Small intestine (tissue), 7 donors: Measurements from ENCODE around the gene SEC61B. TPM values are rescaled to one million over a fixed set of nuclear protein-coding genes. Genes with fewer than 3 reads are reported as not detected.
"Not testable (repeated sequence)": the region's sequence is repeated elsewhere in the genome, so short reads cannot be mapped to it uniquely, and the experiment has no call there.

Source experiments
- DNase-seq, 2 donors: peaks; one replicate each; pipeline versions ENCODE4 v3.0.0 to v3.0.0-alpha.2; 2013
- FAIRE-seq: peaks from 2 replicates; lab custom pipeline; 2012; peaks lifted over from hg19 to GRCh38; lab: Jason Lieb, UNC
- H3K27ac ChIP-seq, 3 donors: one replicate each; pipeline ENCODE4 v1.5.1; 2013; ENCODE audit warnings: low read length in 2 of 3, mild to moderate bottlenecking in 2 of 3, control low read depth in 1 of 3, inconsistent platforms in 1 of 3, low read depth in 1 of 3, moderate library complexity in 1 of 3
- H3K27me3 ChIP-seq, 3 donors: one replicate each; pipeline ENCODE4 v1.6.1; 2013; ENCODE audit warnings: low read length in 3 of 3, inconsistent platforms in 1 of 3; ENCODE audit not compliant: control insufficient read depth in 3 of 3, insufficient read depth in 3 of 3
- H3K36me3 ChIP-seq, 3 donors: one replicate each; pipeline ENCODE4 v1.6.1; 2013; ENCODE audit warnings: low read length in 3 of 3, inconsistent platforms in 1 of 3, low read depth in 1 of 3, mild to moderate bottlenecking in 1 of 3, moderate library complexity in 1 of 3; ENCODE audit not compliant: control insufficient read depth in 3 of 3, insufficient read depth in 2 of 3
- H3K4me1 ChIP-seq, 3 donors: one replicate each; pipeline ENCODE4 v1.6.1; 2013; ENCODE audit warnings: low read length in 2 of 3, inconsistent platforms in 1 of 3, low read depth in 1 of 3, mild to moderate bottlenecking in 1 of 3, moderate library complexity in 1 of 3; ENCODE audit not compliant: control insufficient read depth in 3 of 3, insufficient read depth in 2 of 3
- H3K4me3 ChIP-seq, 3 donors: one replicate each; pipeline ENCODE4 v1.5.1; 2013; ENCODE audit warnings: low read length in 3 of 3, control low read depth in 1 of 3, inconsistent platforms in 1 of 3, low read depth in 1 of 3, mild to moderate bottlenecking in 1 of 3, moderate library complexity in 1 of 3
- H3K9me3 ChIP-seq, 2 donors: one replicate each; pipeline ENCODE4 v1.6.1; 2013; ENCODE audit warnings: low read depth in 1 of 2, low read length in 1 of 2; ENCODE audit not compliant: control insufficient read depth in 2 of 2, insufficient read depth in 1 of 2
- WGBS, 3 donors: extraction: QIAGEN DNeasy Blood & Tissue Kit; methylation state at CpG; one replicate each; pipeline ENCODE4 v1.1.7; 2013; 5-methylcytosine and 5-hydroxymethylcytosine counted together
- polyA plus RNA-seq, 4 donors: library from polyadenylated mRNA; stranded (reverse) in 3 of 4; unstranded in 1 of 4; fragments of 200-250 nt in 3 of 4; fragments of 120-200 nt in 1 of 4; gene quantifications; one replicate each; pipeline versions ENCODE4 v1.2.1 to v1.2.3, GENCODE V29; 2013
- donor health status: healthy with polysubstance abuse.
- donor health status: control.
- donor health status: control.
- donor health status: Bipolar disorder and iron deficiency.
- donor health status: healthy.

SEC61B gene
- polyA plus RNA-seq, 4 donors = 191 to 382 (median 281) TPM

DNA sequence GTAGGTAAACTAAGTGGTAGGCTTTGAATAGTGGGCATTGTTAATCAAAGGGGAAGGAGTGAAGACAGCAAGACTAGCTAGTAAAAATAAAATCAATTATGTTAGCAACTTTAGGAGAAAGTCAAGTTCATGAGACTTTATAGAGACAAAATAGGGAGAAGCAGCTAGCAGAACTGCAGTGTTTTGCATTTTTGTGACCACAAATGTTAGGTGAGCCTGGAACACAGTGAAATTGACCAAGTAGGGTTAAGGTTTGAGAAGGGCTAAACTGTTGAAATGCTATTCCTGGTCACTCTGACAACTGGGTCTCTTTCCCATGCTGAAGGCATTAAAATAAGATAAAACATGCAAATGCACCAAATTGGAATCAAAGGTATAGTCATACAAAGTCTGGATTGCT, 13.0 kb downstream of the SEC61B start:
- Histone ChIP-seq H3K9me3 (no peaks in the 10 kb centered on the region), H3K27me3 (no peaks in the 10 kb centered on the region), H3K27ac (no peak overlapping the region), H3K4me1 (no peaks in the 10 kb centered on the region), H3K4me3 (no peak overlapping the region), H3K36me3 (peaks cover 4 to 11% (median 6%) of the 10 kb centered on the region in 3 donors)
- no peak for DNase-seq
- no peak for FAIRE-seq

GRCh38 chr9:99235926-99236634, 14.0 kb downstream of the SEC61B start:
- peaks cover 3 to 13% (median 6%) of the 10 kb centered on the region in 3 donors for H3K36me3 ChIP-seq
- DNase-seq (no peak), FAIRE-seq (no peak)
- WGBS, 3 donors = 67 to 93% (median 69%) methylated on average over 7 of the region's 7 CpGs
- no peaks in the 10 kb centered on the region for H3K9me3 ChIP-seq
- no peak overlapping the region for H3K4me3 ChIP-seq
- no peaks in the 10 kb centered on the region for H3K27me3 ChIP-seq
- peak overlapping the region in 1 of 3 donors; percentile 65 for H3K27ac ChIP-seq
- no peaks in the 10 kb centered on the region for H3K4me1 ChIP-seq

- no peaks in the 10 kb centered on the region for H3K27me3 ChIP-seq
- H3K36me3 ChIP-seq = peaks cover 0 to 15% (median 2%) of the 10 kb centered on the region in 3 donors
- H3K4me3 ChIP-seq = no peak overlapping the region
- no peak for DNase-seq
- H3K4me1 ChIP-seq = no peaks in the 10 kb centered on the region
- H3K27ac ChIP-seq = no peak overlapping the region
- FAIRE-seq = no peak
- no peaks in the 10 kb centered on the region for H3K9me3 ChIP-seq
These were observed 15.3 kb downstream of the SEC61B start for GRCh38 chr9:99237356-99237755.

DNA sequence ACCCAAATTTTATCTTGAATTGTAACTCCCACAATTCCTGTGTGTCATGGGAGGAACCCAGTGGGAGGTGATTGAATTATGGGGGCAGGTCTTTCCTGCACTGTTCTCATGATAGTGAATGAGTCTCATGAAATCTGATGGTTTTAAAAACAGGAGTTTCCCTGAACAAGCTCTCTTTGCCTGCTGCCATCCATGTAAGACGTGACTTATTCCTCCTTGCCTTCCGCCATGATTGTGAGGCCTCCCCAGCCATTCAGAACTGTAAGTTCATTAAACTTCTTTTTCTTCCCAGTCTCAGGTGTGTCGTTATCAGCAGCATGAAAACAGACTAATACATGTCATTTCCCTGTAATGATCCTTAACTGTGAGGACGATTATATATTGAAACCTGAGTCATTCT, 15.8 kb downstream of the SEC61B start:
- not testable (repeated sequence) for H3K4me1 ChIP-seq, H3K27ac ChIP-seq, H3K4me3 ChIP-seq, H3K27me3 ChIP-seq, H3K9me3 ChIP-seq, FAIRE-seq, DNase-seq
- peaks cover 0 to 15% (median 1%) of the 10 kb centered on the region in 3 donors for H3K36me3 ChIP-seq
- 90 to 95% (median 92%) methylated on average over 4 of the region's 4 CpGs for WGBS, 3 donors

GRCh38 chr9:99238331-99238730, 16.2 kb downstream of the SEC61B start:
- DNase-seq (no peak), FAIRE-seq (no peak)
- H3K4me1 ChIP-seq = no peaks in the 10 kb centered on the region
- H3K36me3 ChIP-seq = peaks cover 0 to 12% (median 2%) of the 10 kb centered on the region in 3 donors
- H3K27me3 ChIP-seq = no peaks in the 10 kb centered on the region
- H3K27ac ChIP-seq = no peak overlapping the region
- no peaks in the 10 kb centered on the region for H3K9me3 ChIP-seq
- no peak overlapping the region for H3K4me3 ChIP-seq

GRCh38 chr9:99239341-99240060, 17.4 kb downstream of the SEC61B start:
- Histone ChIP-seq H3K36me3 (peaks cover 0 to 12% (median 2%) of the 10 kb centered on the region in 3 donors), H3K4me1 (no peaks in the 10 kb centered on the region), H3K27ac (no peak overlapping the region), H3K9me3 (no peaks in the 10 kb centered on the region), H3K4me3 (no peak overlapping the region), H3K27me3 (no peaks in the 10 kb centered on the region)
- FAIRE-seq (no peak), DNase-seq (no peak)
- WGBS, 3 donors = 74 to 80% (median 74%) methylated on average over 6 of the region's 6 CpGs

DNA sequence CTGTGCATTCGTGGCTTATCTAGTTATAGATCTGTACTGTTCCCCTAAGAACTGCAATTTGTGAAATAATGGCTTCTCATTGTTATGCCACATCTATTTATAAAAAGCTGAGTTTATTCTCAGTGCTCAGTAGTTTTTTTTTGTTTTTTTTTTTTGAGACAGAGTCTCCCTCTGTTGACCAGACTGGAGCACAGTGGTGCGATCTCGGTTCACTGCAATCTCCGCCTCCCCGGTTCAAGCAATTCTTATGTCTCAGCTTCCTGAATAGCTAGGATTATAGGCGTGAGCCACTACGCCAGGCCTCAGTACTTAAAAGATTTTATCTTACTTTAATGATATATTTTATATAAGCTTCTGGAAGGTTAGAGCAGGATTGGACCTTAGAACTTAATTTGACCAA, 19.0 kb downstream of the SEC61B start:
- WGBS, 3 donors = 82 to 89% (median 83%) methylated on average over 7 of the region's 7 CpGs
- FAIRE-seq = no peak
- H3K27ac ChIP-seq = no peak overlapping the region
- H3K27me3 ChIP-seq = no peaks in the 10 kb centered on the region
- H3K9me3 ChIP-seq = no peaks in the 10 kb centered on the region
- peaks cover 0 to 10% (median 2%) of the 10 kb centered on the region in 3 donors for H3K36me3 ChIP-seq
- no peaks in the 10 kb centered on the region for H3K4me1 ChIP-seq
- DNase-seq = no peak
- no peak overlapping the region for H3K4me3 ChIP-seq

GRCh38 chr9:99244344-99245260, 22.5 kb downstream of the SEC61B start:
- FAIRE-seq (no peak), DNase-seq (no peak)
- Histone ChIP-seq H3K4me1 (no peaks in the 10 kb centered on the region), H3K4me3 (no peak overlapping the region), H3K36me3 (peaks cover 0 to 6% (median 2%) of the 10 kb centered on the region in 3 donors), H3K9me3 (no peaks in the 10 kb centered on the region), H3K27ac (no peak overlapping the region), H3K27me3 (no peaks in the 10 kb centered on the region)
- WGBS, 3 donors = 73 to 87% (median 85%) methylated on average over 3 of the region's 3 CpGs
